Central memory CD8-positive, alpha-beta T cell (primary cell): ENCODE measurements around the gene GLP1R.

Experiments
- ATAC-seq: fragments of 150-1000 bp; cut with Tn5 transposase; replicated peaks from 2 replicates; pipeline ENCODE4 v1.10.0; 2022; ENCODE audit warnings: mild to moderate bottlenecking, moderate FRiP score, moderate number of reproducible peaks; ENCODE audit not compliant: poor library complexity, severe bottlenecking; ENCODE audit errors: extremely low read depth
- DNase-seq, 2 donors: peaks; one replicate each; pipeline ENCODE4 v3.0.0; 2021; ENCODE audit warnings: low spot score in 2 of 2
- H3K27ac Mint-ChIP-seq: one replicate; pipeline ENCODE4 v1.8.0; 2022; ENCODE audit warnings: low read depth, mild to moderate bottlenecking, moderate library complexity, mixed read lengths
- H3K27me3 Mint-ChIP-seq: one replicate; pipeline ENCODE4 v1.8.0; 2022; ENCODE audit warnings: mixed read lengths
- H3K36me3 Mint-ChIP-seq: one replicate; pipeline ENCODE4 v1.8.0; 2022; ENCODE audit warnings: mild to moderate bottlenecking, moderate library complexity, mixed read lengths; ENCODE audit not compliant: insufficient read depth
- H3K4me1 Mint-ChIP-seq: one replicate; pipeline ENCODE4 v1.8.0; 2022; ENCODE audit warnings: mixed read lengths
- H3K4me3 Mint-ChIP-seq: one replicate; pipeline ENCODE4 v1.8.0; 2022; ENCODE audit warnings: mild to moderate bottlenecking, moderate library complexity, mixed read lengths
- H3K9me3 Mint-ChIP-seq: one replicate; pipeline ENCODE4 v1.8.0; 2022; ENCODE audit warnings: mixed read lengths

Gene GLP1R

DNA sequence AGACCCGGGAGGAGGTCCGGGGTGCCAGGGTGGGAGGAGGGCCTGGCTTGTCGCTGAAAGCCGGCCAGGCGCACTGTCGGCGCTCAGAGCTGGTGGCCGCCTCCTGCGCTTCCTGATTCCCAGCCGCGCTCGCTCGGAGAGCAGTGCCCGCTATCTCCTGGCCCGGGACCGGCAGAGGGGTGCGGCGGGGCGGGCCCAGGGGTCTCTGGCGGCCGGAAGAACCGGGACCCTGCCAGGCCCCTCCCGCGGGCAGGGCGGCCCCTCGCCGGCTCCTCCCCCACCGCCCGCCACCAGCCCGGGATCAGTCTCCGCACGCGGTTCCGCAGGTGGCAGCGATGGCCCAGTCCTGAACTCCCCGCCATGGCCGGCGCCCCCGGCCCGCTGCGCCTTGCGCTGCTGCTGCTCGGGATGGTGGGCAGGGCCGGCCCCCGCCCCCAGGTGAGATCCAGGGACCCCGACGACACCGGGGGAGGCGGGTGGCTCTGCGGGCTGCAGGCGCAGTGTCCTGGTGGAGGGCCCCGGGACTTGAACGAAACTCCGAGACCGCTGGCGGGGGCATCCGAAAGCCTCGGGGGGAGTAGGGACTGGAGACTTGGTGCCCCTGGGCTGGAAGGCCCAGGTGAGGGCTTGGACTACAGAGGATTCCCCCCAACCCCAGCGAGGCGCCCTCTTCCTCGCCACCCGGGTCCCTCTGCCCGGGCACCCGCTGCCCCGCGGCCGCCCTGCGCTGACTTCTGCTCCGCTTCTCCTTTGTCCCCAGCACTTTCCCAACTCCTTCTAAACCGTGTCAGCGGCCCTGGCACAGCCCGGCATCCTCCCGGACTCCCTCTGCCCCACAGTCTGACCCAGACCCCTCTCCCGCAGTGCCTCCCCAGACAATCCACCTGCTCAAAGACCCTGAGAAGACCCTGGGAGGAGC lies at the start of gene GLP1R:
Gene GLP1R (plus strand): TSS at position 301 of the 919 bp plus-strand sequence. CDS start 60 bp downstream, at position 361.
- Mint-ChIP-seq H3K4me3 (peak within 1 kb of the TSS; percentile 36), H3K27ac (no peak within 1 kb of the TSS), H3K36me3 (no peaks in the 10 kb centered on the region), H3K27me3 (peaks cover 52% of the 10 kb centered on the region), H3K9me3 (no peaks in the 10 kb centered on the region), H3K4me1 (peaks cover 7% of the 10 kb centered on the region)
- DNase-seq (no peak), ATAC-seq (no peak)

GRCh38 chr6:39003072-39003471 lies 45.5 kb upstream of the GLP1R start:
- Mint-ChIP-seq H3K4me1 (no peaks in the 10 kb centered on the region), H3K4me3 (no peak overlapping the region), H3K27me3 (peaks cover 58% of the 10 kb centered on the region), H3K36me3 (no peaks in the 10 kb centered on the region), H3K27ac (no peak overlapping the region), H3K9me3 (no peaks in the 10 kb centered on the region)
- ATAC-seq: no peak
- no peak for DNase-seq

DNA sequence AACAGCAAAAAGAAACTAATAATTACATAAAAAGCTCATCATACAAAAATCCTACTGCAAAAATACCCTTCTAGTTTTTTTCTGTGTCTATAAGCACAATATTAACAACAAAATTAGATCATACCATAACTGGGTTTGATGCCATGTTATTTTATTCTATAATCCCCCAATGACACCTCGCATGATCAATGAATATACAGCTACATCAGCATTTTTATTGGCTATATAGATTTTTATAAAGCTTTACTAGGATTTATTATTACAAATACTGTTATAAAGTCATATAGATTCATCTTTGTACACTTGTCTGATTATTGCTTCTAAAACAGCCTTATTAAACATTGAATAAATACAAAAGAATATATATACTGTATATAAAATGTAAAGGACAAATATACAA lies 45.1 kb upstream of the GLP1R start:
- Mint-ChIP-seq H3K36me3 (no peaks in the 10 kb centered on the region), H3K27me3 (peaks cover 62% of the 10 kb centered on the region), H3K9me3 (no peaks in the 10 kb centered on the region), H3K4me3 (no peak overlapping the region), H3K4me1 (no peaks in the 10 kb centered on the region), H3K27ac (no peak overlapping the region)
- ATAC-seq: no peak
- no peak for DNase-seq

GRCh38 chr6:39004801-39005200 lies 43.8 kb upstream of the GLP1R start:
- H3K9me3 Mint-ChIP-seq: no peaks in the 10 kb centered on the region
- no peaks in the 10 kb centered on the region for H3K36me3 Mint-ChIP-seq
- no peak for ATAC-seq
- no peaks in the 10 kb centered on the region for H3K4me1 Mint-ChIP-seq
- H3K4me3 Mint-ChIP-seq: no peak overlapping the region
- no peak overlapping the region for H3K27ac Mint-ChIP-seq
- peaks cover 72% of the 10 kb centered on the region for H3K27me3 Mint-ChIP-seq
- no peak for DNase-seq

DNA sequence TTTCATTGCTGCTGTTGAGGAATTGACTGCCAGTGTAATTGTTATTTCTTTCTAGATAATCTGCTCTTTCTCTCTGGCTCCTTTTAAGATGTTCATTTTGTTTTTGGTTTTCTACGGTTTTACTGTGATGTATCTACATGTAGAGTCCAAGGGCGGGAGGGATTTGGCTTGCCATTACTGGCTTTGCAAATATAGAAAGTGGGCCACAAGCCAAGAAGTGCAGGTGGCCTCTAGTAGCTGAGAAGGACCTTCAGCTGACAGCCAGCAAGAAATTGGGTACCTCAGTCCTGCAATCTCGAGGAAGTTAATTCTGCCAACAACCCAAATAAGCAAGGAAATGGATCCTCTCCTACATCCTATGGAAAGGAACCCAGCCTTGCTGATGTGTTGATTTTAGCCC lies 42.8 kb upstream of the GLP1R start:
- H3K36me3 Mint-ChIP-seq: no peaks in the 10 kb centered on the region
- DNase-seq (no peak), ATAC-seq (no peak)
- no peak overlapping the region for H3K27ac Mint-ChIP-seq
- H3K4me1 Mint-ChIP-seq: no peaks in the 10 kb centered on the region
- H3K27me3 Mint-ChIP-seq: peaks cover 63% of the 10 kb centered on the region
- no peaks in the 10 kb centered on the region for H3K9me3 Mint-ChIP-seq
- no peak overlapping the region for H3K4me3 Mint-ChIP-seq

GRCh38 chr6:39007575-39007974 lies 41.0 kb upstream of the GLP1R start:
- H3K4me1 Mint-ChIP-seq: no peaks in the 10 kb centered on the region
- no peaks in the 10 kb centered on the region for H3K36me3 Mint-ChIP-seq
- no peak overlapping the region for H3K27ac Mint-ChIP-seq
- no peaks in the 10 kb centered on the region for H3K9me3 Mint-ChIP-seq
- H3K4me3 Mint-ChIP-seq: no peak overlapping the region
- peaks cover 68% of the 10 kb centered on the region for H3K27me3 Mint-ChIP-seq
- DNase-seq (no peak), ATAC-seq (no peak)

DNA sequence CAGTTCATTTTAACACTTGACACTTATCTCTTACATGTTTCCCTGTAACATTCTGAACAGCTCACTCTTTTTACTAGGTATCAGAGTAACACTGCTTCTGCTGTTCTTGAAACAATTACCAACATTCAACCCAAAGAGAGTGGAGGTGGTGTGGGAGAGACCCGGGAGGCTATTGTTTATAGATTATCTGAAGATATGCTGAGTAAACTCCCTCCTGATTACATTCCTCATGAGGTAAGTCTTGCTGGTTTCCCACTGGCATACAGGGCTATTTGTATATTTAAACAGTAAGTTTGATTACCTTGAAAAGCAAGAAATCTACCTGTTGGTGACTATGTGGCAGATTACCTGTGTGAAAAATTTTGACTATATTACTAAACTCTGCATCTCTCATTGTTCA lies 39.8 kb upstream of the GLP1R start:
- Mint-ChIP-seq H3K27me3 (peaks cover 79% of the 10 kb centered on the region), H3K4me3 (no peak overlapping the region), H3K36me3 (no peaks in the 10 kb centered on the region), H3K27ac (no peak overlapping the region), H3K4me1 (no peaks in the 10 kb centered on the region), H3K9me3 (no peaks in the 10 kb centered on the region)
- DNase-seq (no peak), ATAC-seq (no peak)

- Mint-ChIP-seq H3K27me3 (peaks cover 79% of the 10 kb centered on the region), H3K36me3 (no peaks in the 10 kb centered on the region), H3K4me1 (no peaks in the 10 kb centered on the region), H3K27ac (no peak overlapping the region), H3K4me3 (no peak overlapping the region), H3K9me3 (no peaks in the 10 kb centered on the region)
- ATAC-seq (no peak), DNase-seq (no peak)
Measured at GRCh38 chr6:39009476-39009875, 39.1 kb upstream of the GLP1R start.

- no peak for ATAC-seq
- Mint-ChIP-seq H3K27me3 (peaks cover 35% of the 10 kb centered on the region), H3K36me3 (no peaks in the 10 kb centered on the region)
Measured at GRCh38 chr6:39016839-39017546, 31.6 kb upstream of the GLP1R start.

GRCh38 chr6:39017547-39017880 lies 31.1 kb upstream of the GLP1R start:
- Mint-ChIP-seq H3K9me3 (no peaks in the 10 kb centered on the region), H3K27ac (no peak overlapping the region), H3K27me3 (peaks cover 30% of the 10 kb centered on the region), H3K4me1 (no peaks in the 10 kb centered on the region), H3K4me3 (no peak overlapping the region), H3K36me3 (no peaks in the 10 kb centered on the region)
- DNase-seq (no peak), ATAC-seq (no peak)

More at GRCh38 chr6:39016839-39017546, 31.6 kb upstream of the GLP1R start:
- H3K4me1 Mint-ChIP-seq: no peaks in the 10 kb centered on the region
- H3K9me3 Mint-ChIP-seq: no peaks in the 10 kb centered on the region
- DNase-seq: no peak
- no peak overlapping the region for H3K27ac Mint-ChIP-seq
- no peak overlapping the region for H3K4me3 Mint-ChIP-seq

- H3K4me3 Mint-ChIP-seq: no peak overlapping the region
- H3K27me3 Mint-ChIP-seq: peaks cover 24% of the 10 kb centered on the region
- DNase-seq: no peak
- H3K9me3 Mint-ChIP-seq: no peaks in the 10 kb centered on the region
- ATAC-seq: no peak
- H3K27ac Mint-ChIP-seq: no peak overlapping the region
- no peaks in the 10 kb centered on the region for H3K36me3 Mint-ChIP-seq
- H3K4me1 Mint-ChIP-seq: no peaks in the 10 kb centered on the region
Measured at GRCh38 chr6:39018103-39018502, 30.5 kb upstream of the GLP1R start.

GRCh38 chr6:39020136-39020535 lies 28.4 kb upstream of the GLP1R start:
- H3K4me3 Mint-ChIP-seq: no peak overlapping the region

GRCh38 chr6:39021041-39021440 lies 27.5 kb upstream of the GLP1R start:
- DNase-seq (no peak), ATAC-seq (no peak)
- Mint-ChIP-seq H3K36me3 (no peaks in the 10 kb centered on the region), H3K27ac (no peak overlapping the region), H3K4me1 (no peaks in the 10 kb centered on the region), H3K27me3 (peaks cover 3% of the 10 kb centered on the region), H3K9me3 (no peaks in the 10 kb centered on the region), H3K4me3 (no peak overlapping the region)

More at GRCh38 chr6:39020136-39020535, 28.4 kb upstream of the GLP1R start:
- Mint-ChIP-seq H3K36me3 (no peaks in the 10 kb centered on the region), H3K9me3 (no peaks in the 10 kb centered on the region), H3K4me1 (no peaks in the 10 kb centered on the region), H3K27ac (no peak overlapping the region), H3K27me3 (peaks cover 4% of the 10 kb centered on the region)
- DNase-seq (no peak), ATAC-seq (no peak)
